GM13976 (cell line): Measurements from ENCODE around the gene FAM53C.
A peak's percentile ranks its signal among the peaks of the same experiment; 100 is the strongest.

ENCODE experiments used
- DNase-seq: peaks from one replicate; pipeline ENCODE4 v3.0.0; 2012; ENCODE audit warnings: low spot score
- CTCF ChIP-seq: IDR thresholded peaks from 2 replicates; pipeline ENCODE4 v1.5.1; 2012; ENCODE audit warnings: borderline replicate concordance, mild to moderate bottlenecking; ENCODE audit not compliant: insufficient read depth; ENCODE audit errors: extremely low read depth, missing control alignments, control extremely low read depth
- in situ Hi-C: fragments of 300-500 bp; cut with MboI; formaldehyde crosslinking; loops from one replicate; pipeline ENCODE4 v1.12.0; 2022; ENCODE audit warnings: low sequenced_read_pairs, mixed read lengths, inconsistent platforms; ENCODE audit not compliant: unreplicated experiment

FAM53C gene

DNA sequence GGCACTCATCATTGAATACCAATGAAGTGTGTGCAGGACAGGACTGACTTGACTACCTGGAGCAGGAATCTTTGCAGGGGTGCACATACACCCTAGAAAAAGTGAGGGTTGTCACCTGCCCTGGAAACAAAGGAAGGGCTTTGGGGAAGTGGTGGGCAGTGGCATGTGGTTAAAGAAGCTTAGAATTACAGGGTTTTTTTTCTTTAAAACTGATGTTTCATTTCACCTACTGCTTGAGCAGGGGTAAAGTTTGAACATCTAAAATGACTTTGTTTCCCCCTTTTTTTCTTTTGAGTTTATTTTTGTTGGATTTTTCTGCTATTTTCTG lies 12.5 kb downstream of the FAM53C start:
- DNase-seq: no peak
- TF ChIP-seq CTCF: no peak
- in situ Hi-C loops: no loop called here

DNA sequence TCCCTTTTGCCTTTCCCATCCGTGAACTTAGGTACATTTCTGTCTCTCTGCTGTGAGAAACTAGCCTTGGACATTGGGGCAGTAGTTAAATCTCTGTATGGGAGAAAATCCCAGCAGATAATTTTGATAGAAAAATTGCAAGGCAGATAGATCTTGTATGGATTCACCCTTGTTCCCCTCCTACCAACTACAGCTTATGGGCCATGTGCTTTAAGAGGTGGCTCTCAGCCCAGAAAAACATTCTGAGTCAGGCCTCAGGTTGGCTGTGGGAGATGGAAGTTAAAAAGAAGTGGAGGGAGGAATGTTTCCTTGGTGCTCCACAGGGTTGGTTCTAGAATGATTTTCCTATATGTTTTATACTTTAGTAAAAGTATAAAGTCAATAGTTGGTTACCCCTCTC lies 13.0 kb downstream of the FAM53C start:
- in situ Hi-C loops: no loop called here
- no peak for DNase-seq
- TF ChIP-seq CTCF: no peak

GRCh38 chr5:138351517-138351916 lies 13.5 kb downstream of the FAM53C start:
- DNase-seq: no peak
- TF ChIP-seq CTCF: no peak
- in situ Hi-C loops: no loop called here

GRCh38 chr5:138352071-138352721 lies 14.1 kb downstream of the FAM53C start, which contains the start of gene KDM3B:
Gene KDM3B, plus strand, starts transcription at chr5:138352685. Its CDS starts 111 bp downstream, at chr5:138352796.
- TF ChIP-seq CTCF: peak; percentile 100
- peak; percentile 96 for DNase-seq
- in situ Hi-C loops: no loop called here

DNA sequence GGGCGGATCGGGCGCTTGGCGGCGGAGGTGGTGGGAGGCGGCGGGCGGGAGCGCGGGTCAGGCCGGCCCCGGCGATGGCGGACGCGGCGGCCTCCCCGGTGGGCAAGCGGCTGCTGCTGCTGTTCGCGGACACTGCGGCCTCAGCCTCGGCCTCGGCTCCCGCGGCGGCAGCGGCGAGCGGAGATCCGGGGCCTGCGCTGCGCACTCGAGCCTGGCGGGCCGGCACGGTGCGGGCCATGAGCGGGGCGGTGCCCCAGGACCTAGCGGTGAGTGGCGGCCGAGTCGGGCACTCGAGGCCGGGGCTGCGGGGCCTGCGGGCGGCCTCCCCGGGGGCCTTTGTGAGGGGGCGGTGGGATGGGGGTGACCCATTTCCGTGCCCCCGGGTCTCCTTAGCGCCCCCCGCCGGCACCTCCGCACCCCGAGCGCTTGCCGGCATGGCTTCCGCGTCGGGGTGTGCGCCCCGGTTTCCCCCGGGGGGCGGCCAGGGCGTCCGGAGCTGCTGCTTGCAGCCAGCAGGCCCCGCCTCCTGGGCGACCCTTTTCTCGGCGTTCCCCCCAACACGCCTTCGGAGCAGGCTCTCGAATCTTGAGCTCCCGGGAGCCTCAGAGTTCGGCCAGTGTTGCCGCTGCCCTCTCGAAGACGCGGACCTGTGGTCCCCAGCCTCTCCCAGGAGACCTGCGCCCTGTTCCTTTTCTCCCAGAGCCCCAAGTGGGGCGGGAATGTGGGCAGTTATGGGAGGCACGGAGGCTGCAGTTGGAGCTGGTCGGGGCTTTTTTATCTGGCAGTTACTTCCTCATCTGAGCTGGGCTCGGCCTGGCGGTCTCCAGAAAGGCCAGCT lies 14.9 kb downstream of the FAM53C start:
- in situ Hi-C loops: no loop called here
- DNase-seq: peak; percentile 82
- peak; percentile 71 for TF ChIP-seq CTCF

GRCh38 chr5:138353560-138354080 lies 15.6 kb downstream of the FAM53C start:
- in situ Hi-C loops: no loop called here
- no peak for TF ChIP-seq CTCF
- DNase-seq: no peak
